GM12874 (cell line): ENCODE results near the gene CBFA2T3.

Source experiments
- CTCF ChIP-seq: IDR thresholded peaks from 2 replicates; pipeline ENCODE4 v1.5.1; 2011; ENCODE audit warnings: low read depth, mild to moderate bottlenecking, control low read depth, low read length, moderate library complexity; ENCODE audit not compliant: insufficient read depth

CBFA2T3 gene

DNA sequence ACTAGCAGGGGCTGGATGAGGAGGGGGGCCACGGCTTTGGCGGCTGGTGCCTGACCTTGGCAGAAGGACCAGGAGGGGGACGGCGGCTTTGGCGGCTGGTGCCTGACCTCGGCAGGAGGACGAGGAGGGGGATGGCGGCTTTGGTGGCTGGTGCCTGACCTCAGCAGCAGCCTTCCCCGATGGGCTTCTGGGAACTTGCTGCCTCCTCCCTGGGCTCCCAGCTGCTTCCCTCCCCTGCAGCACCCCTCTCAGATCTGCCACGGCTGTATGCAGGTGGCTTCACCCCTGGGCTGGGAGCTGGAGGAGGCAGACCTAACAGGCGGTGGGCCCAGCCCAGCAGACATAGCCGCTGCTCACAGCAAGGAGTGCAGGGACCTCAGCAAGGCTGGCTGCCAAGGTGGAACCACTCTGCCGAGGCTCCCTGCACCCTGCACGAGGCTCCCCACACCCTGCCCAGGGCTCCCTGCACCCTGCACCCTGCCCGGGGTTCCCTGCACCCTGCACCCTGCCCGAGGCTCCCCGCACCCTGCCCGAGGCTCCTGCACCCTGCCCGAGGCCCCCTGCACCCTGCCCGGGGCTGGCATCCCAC, 38.4 kb upstream of the CBFA2T3 start:
- no peak for TF ChIP-seq CTCF

DNA sequence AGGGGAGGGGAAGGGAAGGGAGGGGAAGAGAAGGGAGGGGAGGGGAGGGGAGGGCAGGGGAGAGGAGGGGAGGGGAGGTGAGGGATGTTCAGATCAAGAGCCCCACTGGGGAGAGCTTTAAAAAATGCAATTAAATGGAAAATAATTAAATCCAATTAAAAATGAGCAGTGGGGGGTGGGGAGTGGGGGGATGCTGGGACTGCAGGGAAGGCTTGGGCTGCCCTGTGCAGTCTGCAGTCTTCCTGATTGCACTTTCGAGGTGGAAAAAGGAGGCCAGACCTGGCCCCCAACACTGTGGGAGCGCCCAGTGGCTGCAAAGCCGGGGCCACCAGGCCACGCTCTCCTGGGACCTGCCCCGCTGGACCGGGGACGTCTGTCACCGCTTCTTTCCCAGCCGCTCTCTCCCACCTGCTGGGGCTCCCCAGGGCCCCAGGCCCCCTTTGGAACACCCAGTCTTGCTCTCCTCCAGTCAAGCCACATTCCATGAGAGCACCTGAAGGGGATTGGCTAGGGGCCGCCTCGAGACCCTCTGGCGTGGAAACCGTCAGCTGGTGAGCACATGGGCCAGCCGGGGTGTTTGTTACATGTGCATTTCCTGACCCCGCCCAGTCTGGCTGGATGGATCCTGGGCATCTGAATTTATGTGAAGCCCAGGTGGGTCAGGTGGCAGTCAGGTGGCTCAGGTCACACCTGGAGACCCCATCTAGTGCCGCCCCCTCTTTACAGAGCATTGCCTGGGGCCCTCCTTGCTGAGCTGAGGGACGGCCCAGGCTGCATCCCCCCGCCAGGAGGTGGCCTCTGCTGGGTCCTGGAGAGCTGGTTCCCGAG, 37.6 kb upstream of the CBFA2T3 start:
- no peak for TF ChIP-seq CTCF

- no peak for TF ChIP-seq CTCF
Observed at GRCh38 chr16:89013692-89014402, 36.8 kb upstream of the CBFA2T3 start.

- TF ChIP-seq CTCF = no peak
Observed at GRCh38 chr16:89013111-89013510, 36.1 kb upstream of the CBFA2T3 start.

- TF ChIP-seq CTCF = no peak
Observed at GRCh38 chr16:89012622-89012995, 35.6 kb upstream of the CBFA2T3 start.

DNA sequence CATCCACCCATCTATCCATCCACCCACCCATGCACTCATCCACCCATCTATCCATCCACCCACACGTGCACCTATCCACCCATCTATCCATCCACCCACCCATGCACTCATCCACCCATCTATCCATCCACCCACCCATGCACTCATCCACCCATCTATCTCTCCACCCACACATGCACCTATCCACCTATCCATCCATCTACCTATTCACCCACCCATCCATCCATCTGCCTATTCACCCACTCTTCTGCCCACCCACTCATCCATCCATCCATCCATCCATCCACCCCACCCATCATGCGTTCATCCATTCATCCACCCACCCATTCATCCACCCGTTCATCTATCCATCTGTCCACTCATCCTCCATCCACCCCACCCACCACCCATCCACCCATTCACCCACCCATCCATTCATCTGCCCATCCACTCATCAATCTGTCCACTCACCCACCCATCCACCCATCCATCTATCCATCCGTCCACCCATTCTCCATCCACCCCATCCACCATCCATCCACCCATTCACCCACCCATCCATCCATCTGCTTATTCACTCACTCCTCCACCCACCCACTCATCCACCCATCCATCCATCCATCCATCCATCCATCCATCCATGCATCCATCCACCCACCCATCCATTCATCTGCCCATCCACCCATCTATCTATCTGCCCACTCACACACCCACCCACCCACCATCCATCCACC, 35.1 kb upstream of the CBFA2T3 start:
- no peak for TF ChIP-seq CTCF
